Uterus (tissue), 2 donors: ENCODE data around the gene MSRB3.

Experiments used
- POLR2A ChIP-seq, 2 donors: fragments of 450-650 bp; IDR thresholded peaks; one replicate each; pipeline ENCODE4 v1.6.1; 2016; ENCODE audit warnings: antibody characterized with exemption in 2 of 2, mild to moderate bottlenecking in 1 of 2, moderate library complexity in 1 of 2
- TF ChIP-seq, protein P1 (sequence below), 4 experiments: fragments of 200-600 bp in 2 of 4; fragments of 450-650 bp in 2 of 4; sonication (generic) in 2 of 4; IDR thresholded peaks; one replicate each; pipeline ENCODE4 v1.5.1; 2016 to 2019; ENCODE audit warnings: antibody characterized with exemption in 4 of 4, mild to moderate bottlenecking in 2 of 4, moderate library complexity in 1 of 4

- no peak for TF ChIP-seq POLR2A (IDR thresholded peaks at IDR 0.05)
- TF ChIP-seq, protein P1, sequence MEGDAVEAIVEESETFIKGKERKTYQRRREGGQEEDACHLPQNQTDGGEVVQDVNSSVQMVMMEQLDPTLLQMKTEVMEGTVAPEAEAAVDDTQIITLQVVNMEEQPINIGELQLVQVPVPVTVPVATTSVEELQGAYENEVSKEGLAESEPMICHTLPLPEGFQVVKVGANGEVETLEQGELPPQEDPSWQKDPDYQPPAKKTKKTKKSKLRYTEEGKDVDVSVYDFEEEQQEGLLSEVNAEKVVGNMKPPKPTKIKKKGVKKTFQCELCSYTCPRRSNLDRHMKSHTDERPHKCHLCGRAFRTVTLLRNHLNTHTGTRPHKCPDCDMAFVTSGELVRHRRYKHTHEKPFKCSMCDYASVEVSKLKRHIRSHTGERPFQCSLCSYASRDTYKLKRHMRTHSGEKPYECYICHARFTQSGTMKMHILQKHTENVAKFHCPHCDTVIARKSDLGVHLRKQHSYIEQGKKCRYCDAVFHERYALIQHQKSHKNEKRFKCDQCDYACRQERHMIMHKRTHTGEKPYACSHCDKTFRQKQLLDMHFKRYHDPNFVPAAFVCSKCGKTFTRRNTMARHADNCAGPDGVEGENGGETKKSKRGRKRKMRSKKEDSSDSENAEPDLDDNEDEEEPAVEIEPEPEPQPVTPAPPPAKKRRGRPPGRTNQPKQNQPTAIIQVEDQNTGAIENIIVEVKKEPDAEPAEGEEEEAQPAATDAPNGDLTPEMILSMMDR (IDR thresholded peaks at IDR 0.05): no peak
Measured at GRCh38 chr12:65266408-65266807, 12.1 kb upstream of the MSRB3 start.
